ENCODE data around the gene PSMD14.

DNA sequence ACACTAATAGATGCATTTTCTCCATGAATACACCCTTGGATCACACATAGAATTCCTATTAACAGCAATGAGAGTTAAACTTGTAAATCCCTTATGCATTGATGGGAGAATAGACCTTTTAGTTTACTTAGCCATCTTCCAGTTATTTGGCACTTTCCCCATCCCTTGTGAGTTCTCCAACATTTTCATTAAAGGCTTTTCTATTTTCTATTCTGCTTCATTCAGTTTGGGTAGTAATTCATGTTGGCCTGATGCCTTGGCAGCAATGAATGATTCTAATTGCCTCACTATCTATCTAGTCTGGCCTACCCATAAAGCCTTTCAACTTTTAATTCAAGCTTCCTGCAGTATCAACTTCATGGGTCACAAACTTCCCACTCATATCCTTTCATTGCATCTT, 140.2 kb downstream of the PSMD14 start:
- TF ChIP-seq, protein P1, sequence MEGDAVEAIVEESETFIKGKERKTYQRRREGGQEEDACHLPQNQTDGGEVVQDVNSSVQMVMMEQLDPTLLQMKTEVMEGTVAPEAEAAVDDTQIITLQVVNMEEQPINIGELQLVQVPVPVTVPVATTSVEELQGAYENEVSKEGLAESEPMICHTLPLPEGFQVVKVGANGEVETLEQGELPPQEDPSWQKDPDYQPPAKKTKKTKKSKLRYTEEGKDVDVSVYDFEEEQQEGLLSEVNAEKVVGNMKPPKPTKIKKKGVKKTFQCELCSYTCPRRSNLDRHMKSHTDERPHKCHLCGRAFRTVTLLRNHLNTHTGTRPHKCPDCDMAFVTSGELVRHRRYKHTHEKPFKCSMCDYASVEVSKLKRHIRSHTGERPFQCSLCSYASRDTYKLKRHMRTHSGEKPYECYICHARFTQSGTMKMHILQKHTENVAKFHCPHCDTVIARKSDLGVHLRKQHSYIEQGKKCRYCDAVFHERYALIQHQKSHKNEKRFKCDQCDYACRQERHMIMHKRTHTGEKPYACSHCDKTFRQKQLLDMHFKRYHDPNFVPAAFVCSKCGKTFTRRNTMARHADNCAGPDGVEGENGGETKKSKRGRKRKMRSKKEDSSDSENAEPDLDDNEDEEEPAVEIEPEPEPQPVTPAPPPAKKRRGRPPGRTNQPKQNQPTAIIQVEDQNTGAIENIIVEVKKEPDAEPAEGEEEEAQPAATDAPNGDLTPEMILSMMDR (conservative IDR thresholded peaks at IDR 0.05; ENCODE audit: low read length): no peak
- no peak for TF ChIP-seq EZH2phosphoT487 (IDR thresholded peaks at IDR 0.05; ENCODE audit: borderline replicate concordance, low read depth, low read length)
